Loucy (cell line): Measurements from ENCODE around the gene ZNF609.

Experiments used
- EZH2phosphoT487 ChIP-seq: fragments of 200-600 bp; IDR thresholded peaks from 2 replicates; pipeline ENCODE4 v1.6.1; 2018; ENCODE audit warnings: antibody characterized with exemption, mild to moderate bottlenecking, moderate library complexity, borderline replicate concordance
- TF ChIP-seq, protein P1 (sequence below): fragments of 200-600 bp; sonication (generic); conservative IDR thresholded peaks from 2 replicates; pipeline ENCODE4 v1.5.1; 2014; ENCODE audit warnings: mild to moderate bottlenecking, antibody characterized with exemption, low read length

DNA sequence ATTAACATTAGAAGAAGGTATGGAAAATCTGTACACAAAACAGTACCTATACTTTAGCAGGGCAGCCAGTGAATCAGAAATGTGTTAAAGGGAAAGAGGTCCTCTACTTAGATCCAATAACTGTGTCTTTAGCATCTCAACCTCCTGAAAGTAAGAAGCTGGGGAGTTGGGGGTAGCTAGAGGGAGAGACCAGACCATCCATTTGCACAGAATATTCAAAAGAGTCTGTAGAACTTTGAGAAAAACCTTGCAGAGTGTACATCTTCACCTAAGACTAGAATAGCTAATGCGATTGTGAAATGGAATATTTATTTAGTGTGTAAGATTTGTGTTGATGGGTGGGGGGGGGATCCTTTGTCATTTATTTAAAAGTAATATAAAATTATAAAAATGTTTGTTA is 190.2 kb downstream of the ZNF609 start:
- TF ChIP-seq, protein P1, sequence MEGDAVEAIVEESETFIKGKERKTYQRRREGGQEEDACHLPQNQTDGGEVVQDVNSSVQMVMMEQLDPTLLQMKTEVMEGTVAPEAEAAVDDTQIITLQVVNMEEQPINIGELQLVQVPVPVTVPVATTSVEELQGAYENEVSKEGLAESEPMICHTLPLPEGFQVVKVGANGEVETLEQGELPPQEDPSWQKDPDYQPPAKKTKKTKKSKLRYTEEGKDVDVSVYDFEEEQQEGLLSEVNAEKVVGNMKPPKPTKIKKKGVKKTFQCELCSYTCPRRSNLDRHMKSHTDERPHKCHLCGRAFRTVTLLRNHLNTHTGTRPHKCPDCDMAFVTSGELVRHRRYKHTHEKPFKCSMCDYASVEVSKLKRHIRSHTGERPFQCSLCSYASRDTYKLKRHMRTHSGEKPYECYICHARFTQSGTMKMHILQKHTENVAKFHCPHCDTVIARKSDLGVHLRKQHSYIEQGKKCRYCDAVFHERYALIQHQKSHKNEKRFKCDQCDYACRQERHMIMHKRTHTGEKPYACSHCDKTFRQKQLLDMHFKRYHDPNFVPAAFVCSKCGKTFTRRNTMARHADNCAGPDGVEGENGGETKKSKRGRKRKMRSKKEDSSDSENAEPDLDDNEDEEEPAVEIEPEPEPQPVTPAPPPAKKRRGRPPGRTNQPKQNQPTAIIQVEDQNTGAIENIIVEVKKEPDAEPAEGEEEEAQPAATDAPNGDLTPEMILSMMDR, result no peak
- no peak for TF ChIP-seq EZH2phosphoT487
